Gastrocnemius medialis (tissue), 4 donors: Measurements from ENCODE around the gene CEP290.

Experiments used
- POLR2A ChIP-seq, 2 donors: fragments of 450-650 bp; IDR thresholded peaks; one replicate each; pipeline ENCODE4 v1.6.1; 2017; ENCODE audit warnings: antibody characterized with exemption in 2 of 2, mild to moderate bottlenecking in 2 of 2, moderate library complexity in 2 of 2
- TF ChIP-seq, protein P1 (sequence below), 5 experiments: fragments of 450-650 bp in 3 of 5; fragments of 200-600 bp in 2 of 5; sonication (generic) in 2 of 5; IDR thresholded peaks in 4 of 5; conservative IDR thresholded peaks in 1 of 5; 1 replicate in 4 of 5; 2 replicates in 1 of 5; pipeline ENCODE4 v1.5.1; 2016 to 2019; ENCODE audit warnings: antibody characterized with exemption in 5 of 5, mild to moderate bottlenecking in 3 of 5, moderate library complexity in 3 of 5

DNA sequence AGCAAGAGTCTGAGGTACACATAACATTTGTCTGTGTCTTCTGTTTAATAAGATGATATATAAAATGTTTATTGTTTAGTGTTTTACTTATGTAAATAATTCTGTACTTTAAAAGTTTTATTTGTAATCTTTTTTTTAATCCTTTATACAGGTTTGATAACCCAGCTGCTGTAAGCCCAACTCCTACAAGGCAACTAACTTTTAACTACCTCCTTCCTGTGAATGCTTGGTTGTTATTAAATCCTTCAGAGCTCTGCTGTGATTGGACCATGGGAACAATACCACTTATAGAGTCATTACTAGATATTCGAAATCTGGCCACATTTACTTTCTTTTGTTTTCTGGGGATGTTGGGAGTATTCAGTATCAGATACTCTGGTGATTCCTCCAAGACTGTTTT is 24.3 kb upstream of the CEP290 start:
- TF ChIP-seq, protein P1, sequence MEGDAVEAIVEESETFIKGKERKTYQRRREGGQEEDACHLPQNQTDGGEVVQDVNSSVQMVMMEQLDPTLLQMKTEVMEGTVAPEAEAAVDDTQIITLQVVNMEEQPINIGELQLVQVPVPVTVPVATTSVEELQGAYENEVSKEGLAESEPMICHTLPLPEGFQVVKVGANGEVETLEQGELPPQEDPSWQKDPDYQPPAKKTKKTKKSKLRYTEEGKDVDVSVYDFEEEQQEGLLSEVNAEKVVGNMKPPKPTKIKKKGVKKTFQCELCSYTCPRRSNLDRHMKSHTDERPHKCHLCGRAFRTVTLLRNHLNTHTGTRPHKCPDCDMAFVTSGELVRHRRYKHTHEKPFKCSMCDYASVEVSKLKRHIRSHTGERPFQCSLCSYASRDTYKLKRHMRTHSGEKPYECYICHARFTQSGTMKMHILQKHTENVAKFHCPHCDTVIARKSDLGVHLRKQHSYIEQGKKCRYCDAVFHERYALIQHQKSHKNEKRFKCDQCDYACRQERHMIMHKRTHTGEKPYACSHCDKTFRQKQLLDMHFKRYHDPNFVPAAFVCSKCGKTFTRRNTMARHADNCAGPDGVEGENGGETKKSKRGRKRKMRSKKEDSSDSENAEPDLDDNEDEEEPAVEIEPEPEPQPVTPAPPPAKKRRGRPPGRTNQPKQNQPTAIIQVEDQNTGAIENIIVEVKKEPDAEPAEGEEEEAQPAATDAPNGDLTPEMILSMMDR (IDR thresholded peaks at IDR 0.05 in 4 of 5, conservative IDR thresholded peaks at IDR 0.05 in 1 of 5) = no peak
- no peak for TF ChIP-seq POLR2A (IDR thresholded peaks at IDR 0.05)
